Measurements from ENCODE around the gene TGM2.

DNA sequence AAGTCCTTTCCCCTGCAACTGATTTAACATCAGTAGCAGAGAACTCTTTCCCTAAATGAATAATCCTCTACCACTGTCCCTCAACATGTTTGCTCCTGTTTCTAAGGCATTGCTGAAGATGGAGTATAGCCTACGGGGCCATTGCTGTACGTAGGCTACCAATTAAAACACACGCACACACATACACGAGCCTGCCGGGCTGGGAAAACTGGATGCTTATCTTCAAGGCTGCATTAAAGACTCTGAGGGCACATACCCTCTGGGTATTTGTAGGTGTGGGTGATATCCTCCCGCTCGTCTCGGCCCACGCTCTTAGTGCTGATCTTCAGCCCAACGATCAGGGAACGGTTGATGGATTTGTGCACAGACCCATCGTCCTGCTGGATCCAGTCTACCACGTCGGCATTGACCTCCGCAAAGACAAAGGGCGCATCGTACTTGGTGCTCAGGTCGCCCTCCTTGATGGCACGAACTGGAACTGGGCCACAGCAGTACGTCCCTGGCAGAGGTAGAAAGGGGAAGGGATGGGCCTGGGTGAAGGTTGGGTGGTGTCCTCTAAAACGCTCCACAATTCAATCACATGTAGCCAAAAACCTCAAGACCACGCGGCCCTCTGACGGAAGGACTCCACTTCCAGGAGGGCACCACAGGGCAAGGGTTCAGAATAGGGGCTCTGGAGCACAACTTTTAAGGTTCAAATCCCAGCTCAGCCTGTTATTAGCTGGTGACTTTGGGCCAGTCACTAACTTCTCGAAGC, 25.7 kb downstream of the TGM2 start:
- no peak for TF ChIP-seq CTCF (IDR thresholded peaks at IDR 0.05)
- TF ChIP-seq POLR2AphosphoS5 (IDR thresholded peaks at IDR 0.05) = no peak
- TF ChIP-seq POLR2A (IDR thresholded peaks at IDR 0.05; ENCODE audit: low read depth) = no peak
- TF ChIP-seq EP300 (IDR thresholded peaks at IDR 0.05) = no peak

Measured in esophagus muscularis mucosa (tissue), 4 donors.